Measurements from ENCODE around the gene PITPNM3. TPM values are rescaled to one million over a fixed set of nuclear protein-coding genes. Genes with fewer than 3 reads are reported as not detected.

PITPNM3 gene
- total and polyA plus RNA-seq, 2 of the 13 experiments (the other 11 are each of a cell fraction or from before 2014, with no cell fraction given): 0.13 to 0.29 TPM

- peak; percentile 98 for TF ChIP-seq ZBTB39 (CRISPR knock-in tag; IDR thresholded peaks at IDR 0.05)
- TF ChIP-seq, protein P1, sequence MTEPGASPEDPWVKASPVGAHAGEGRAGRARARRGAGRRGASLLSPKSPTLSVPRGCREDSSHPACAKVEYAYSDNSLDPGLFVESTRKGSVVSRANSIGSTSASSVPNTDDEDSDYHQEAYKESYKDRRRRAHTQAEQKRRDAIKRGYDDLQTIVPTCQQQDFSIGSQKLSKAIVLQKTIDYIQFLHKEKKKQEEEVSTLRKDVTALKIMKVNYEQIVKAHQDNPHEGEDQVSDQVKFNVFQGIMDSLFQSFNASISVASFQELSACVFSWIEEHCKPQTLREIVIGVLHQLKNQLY (CRISPR knock-in tag; IDR thresholded peaks at IDR 0.05): no peak
Observed at GRCh38 chr17:6592173-6592572, 35.8 kb upstream of the PITPNM3 start (continued).

- no peaks in the 10 kb centered on the region for H4K20me1 ChIP-seq (ENCODE audit: insufficient read depth, low read length)
- peak; percentile 22 for DNase-seq (ENCODE audit: low spot score)
- WGBS (ENCODE audit: low lambda C conversion rate): 70% methylated on average over 7 of the region's 7 CpGs
- TF ChIP-seq HNRNPLL (IDR thresholded peaks at IDR 0.05; ENCODE audit: low read depth, low read length, poor library complexity, severe bottlenecking) (no peak), PTBP1 (IDR thresholded peaks at IDR 0.05; ENCODE audit: low read depth, low read length, poor library complexity, severe bottlenecking) (no peak), ZNF597 (CRISPR knock-in tag; IDR thresholded peaks at IDR 0.05) (no peak), GPN1 (CRISPR knock-in tag; IDR thresholded peaks at IDR 0.05; ENCODE audit: borderline replicate concordance) (no peak), ZNF878 (CRISPR knock-in tag; IDR thresholded peaks at IDR 0.05) (0 out of 2 replicates have a peak, but pooled peaks have one; percentile 36), MBNL3 (CRISPR knock-in tag; conservative IDR thresholded peaks at IDR 0.05) (no peak), ZNF629 (CRISPR knock-in tag; conservative IDR thresholded peaks at IDR 0.05) (no peak)
- TF ChIP-seq, protein P2, sequence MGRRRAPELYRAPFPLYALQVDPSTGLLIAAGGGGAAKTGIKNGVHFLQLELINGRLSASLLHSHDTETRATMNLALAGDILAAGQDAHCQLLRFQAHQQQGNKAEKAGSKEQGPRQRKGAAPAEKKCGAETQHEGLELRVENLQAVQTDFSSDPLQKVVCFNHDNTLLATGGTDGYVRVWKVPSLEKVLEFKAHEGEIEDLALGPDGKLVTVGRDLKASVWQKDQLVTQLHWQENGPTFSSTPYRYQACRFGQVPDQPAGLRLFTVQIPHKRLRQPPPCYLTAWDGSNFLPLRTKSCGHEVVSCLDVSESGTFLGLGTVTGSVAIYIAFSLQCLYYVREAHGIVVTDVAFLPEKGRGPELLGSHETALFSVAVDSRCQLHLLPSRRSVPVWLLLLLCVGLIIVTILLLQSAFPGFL (CRISPR knock-in tag; IDR thresholded peaks at IDR 0.05): no peak
- H2AFZ ChIP-seq (ENCODE audit: low read length): no peak overlapping the region
- H3K27me3 ChIP-seq (ENCODE audit: control insufficient read depth in 1 of 2, insufficient read depth in 2 of 2, low read length in 2 of 2): no peaks in the 10 kb centered on the region
- ChIA-PET POLR2A (no interaction called here), CTCF (ENCODE audit: low intra/inter-chr PET ratio, low total read pairs) (no interaction called here)
- in situ Hi-C loops (cut with HindIII; ENCODE audit: extremely low pct_ligation_motif_present, low pct_unique_long_range_greater_than_20kb) (no loop called here), intact Hi-C loops (cut with micrococcal nuclease; ENCODE audit: unreplicated experiment) (no loop called here)
- H3K79me2 ChIP-seq (ENCODE audit: insufficient read depth, low read length): no peaks in the 10 kb centered on the region
- peak overlapping the region in 1 of 3 experiments; percentile 7; a peak in 1 of 6 replicates for H3K4me3 ChIP-seq (replicated peaks in 1 of 3; ENCODE audit: insufficient read depth in 1 of 3, low read depth in 2 of 3, low read length in 3 of 3)
- peaks cover 21 to 50% of the 10 kb centered on the region in 2 experiments; a peak in 4 of 5 replicates for H3K36me3 ChIP-seq (replicated peaks in 1 of 2; ENCODE audit: control insufficient read depth in 1 of 2, insufficient read depth in 2 of 2, low read length in 2 of 2)
- H3K27ac ChIP-seq (ENCODE audit: extremely low read length, insufficient read depth, low read length): peak overlapping the region; percentile 43
- peaks cover 21% of the 10 kb centered on the region for H3K4me1 ChIP-seq (ENCODE audit: insufficient read depth, low read length)
- peak overlapping the region; percentile 36 for H3K4me2 ChIP-seq (ENCODE audit: low read depth, low read length)
- no peaks in the 10 kb centered on the region for H3K9me3 ChIP-seq (ENCODE audit: low read length)
- no TSS peak for BruUV-seq (replicated peaks)
- peak; percentile 26 for ATAC-seq
- no peak for FAIRE-seq
- no peak overlapping the region for H3K9ac ChIP-seq (ENCODE audit: insufficient read depth, low read depth, low read length)
Observed at GRCh38 chr17:6591599-6592158, 35.3 kb upstream of the PITPNM3 start.

All from HepG2 (cell line).